Epithelial cell of esophagus (primary cell): Measurements from ENCODE around the gene C19orf12.

Source experiments
- DNase-seq: peaks from one replicate; pipeline ENCODE4 v3.0.0; 2010; ENCODE audit warnings: low read depth
- H3K4me3 ChIP-seq: 2 replicates; pipeline ENCODE4 v1.5.1; 2011; ENCODE audit warnings: mild to moderate bottlenecking, low read length, control low read depth
- CTCF ChIP-seq: IDR thresholded peaks from 2 replicates; pipeline ENCODE4 v1.5.1; 2011; ENCODE audit warnings: low read depth, mild to moderate bottlenecking, low read length, control low read depth, inconsistent platforms; ENCODE audit not compliant: insufficient read depth; ENCODE audit errors: missing control alignments

C19orf12 gene

GRCh38 chr19:29651622-29652394 lies 63.3 kb downstream of the C19orf12 start:
- DNase-seq, result no peak
- no peak overlapping the region for H3K4me3 ChIP-seq
- TF ChIP-seq CTCF, result no peak

DNA sequence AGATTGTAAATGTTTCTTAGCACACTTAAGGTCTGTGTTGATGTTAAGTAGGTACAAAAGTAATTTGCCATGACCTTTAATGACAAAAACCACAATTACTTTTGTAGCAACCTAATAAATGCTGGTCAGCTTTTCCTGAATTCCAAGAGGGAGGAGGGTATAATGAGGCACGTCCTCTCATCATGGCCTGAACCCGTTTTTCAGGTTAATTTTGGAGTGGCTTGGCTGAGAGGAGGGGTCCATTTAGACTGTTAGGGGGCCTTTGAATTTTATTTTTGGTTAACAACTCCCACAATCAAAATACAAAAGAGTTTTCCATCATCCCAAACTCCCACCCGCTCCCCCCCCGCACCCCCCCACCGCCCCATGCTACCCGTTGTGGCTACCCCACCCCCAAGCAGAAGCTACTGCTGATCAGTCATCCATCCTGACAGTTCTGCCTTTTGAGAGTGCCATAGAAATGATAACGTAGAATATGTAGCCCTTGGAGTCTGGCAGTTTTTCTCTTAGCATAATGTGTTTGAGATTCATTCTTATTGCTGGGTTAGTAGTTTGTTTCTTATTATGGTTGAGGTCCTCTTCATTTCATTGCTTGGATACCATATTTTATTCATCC lies 64.2 kb downstream of the C19orf12 start:
- no peak for TF ChIP-seq CTCF
- H3K4me3 ChIP-seq, result no peak overlapping the region
- no peak for DNase-seq
